Hepatocyte (in vitro differentiated cells): Measurements from ENCODE around the gene GTPBP1.

Experiments
- EZH2 ChIP-seq: fragments of 200-600 bp; sonication (generic); IDR thresholded peaks from 2 replicates; pipeline ENCODE4 v1.6.1; 2016; ENCODE audit warnings: antibody characterized with exemption, mild to moderate bottlenecking, borderline replicate concordance
- TF ChIP-seq, protein P1 (sequence below): fragments of 200-600 bp; sonication (generic); IDR thresholded peaks from 2 replicates; pipeline ENCODE4 v1.5.1; 2016; ENCODE audit warnings: antibody characterized with exemption, mild to moderate bottlenecking; ENCODE audit not compliant: poor library complexity

DNA sequence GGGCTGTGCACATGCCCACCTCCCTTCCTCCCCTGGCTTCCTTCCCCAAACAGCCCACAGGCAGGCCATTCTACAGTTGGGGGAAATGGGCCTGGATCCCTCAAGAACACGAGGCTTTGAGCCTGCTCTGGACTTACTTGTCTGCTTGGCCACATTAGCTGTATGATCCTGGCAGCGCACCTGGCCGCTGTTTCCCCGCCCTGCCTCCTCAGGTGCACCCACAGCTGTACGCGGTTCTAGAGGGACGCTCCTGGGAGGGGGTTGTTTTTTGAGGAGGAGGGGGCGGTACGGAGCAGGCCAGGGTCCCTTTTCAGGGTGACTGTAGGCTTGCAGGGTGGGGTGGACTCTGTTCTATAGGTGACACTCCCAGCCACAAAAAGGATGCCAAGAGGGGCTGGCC lies 61.6 kb downstream of the GTPBP1 start:
- TF ChIP-seq, protein P1, sequence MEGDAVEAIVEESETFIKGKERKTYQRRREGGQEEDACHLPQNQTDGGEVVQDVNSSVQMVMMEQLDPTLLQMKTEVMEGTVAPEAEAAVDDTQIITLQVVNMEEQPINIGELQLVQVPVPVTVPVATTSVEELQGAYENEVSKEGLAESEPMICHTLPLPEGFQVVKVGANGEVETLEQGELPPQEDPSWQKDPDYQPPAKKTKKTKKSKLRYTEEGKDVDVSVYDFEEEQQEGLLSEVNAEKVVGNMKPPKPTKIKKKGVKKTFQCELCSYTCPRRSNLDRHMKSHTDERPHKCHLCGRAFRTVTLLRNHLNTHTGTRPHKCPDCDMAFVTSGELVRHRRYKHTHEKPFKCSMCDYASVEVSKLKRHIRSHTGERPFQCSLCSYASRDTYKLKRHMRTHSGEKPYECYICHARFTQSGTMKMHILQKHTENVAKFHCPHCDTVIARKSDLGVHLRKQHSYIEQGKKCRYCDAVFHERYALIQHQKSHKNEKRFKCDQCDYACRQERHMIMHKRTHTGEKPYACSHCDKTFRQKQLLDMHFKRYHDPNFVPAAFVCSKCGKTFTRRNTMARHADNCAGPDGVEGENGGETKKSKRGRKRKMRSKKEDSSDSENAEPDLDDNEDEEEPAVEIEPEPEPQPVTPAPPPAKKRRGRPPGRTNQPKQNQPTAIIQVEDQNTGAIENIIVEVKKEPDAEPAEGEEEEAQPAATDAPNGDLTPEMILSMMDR, result no peak
- TF ChIP-seq EZH2, result no peak
